ENCODE results near the gene CRYGD.

Gene CRYGD

DNA sequence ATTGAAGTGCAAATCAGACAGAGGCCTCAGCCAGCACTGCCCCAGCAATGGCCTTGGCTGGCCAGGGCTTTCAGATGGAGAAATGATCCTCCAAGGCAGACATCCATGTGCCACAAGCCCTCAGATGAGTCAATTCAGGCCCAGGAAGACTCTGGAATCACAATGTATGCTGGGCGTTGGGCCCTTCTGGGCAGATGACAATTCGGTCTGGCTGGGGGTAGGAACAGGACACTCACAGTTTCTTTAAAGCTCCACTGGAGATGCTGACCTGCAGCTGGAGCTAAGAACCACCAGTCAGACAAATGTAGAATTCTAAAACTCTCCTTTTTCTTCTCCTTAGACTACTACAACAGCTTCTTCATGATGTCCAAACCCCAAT, 12.4 kb upstream of the CRYGD start:
- Histone ChIP-seq H2BK120ac (ENCODE audit: low read depth, low read length) (no peak overlapping the region), H3K4me1 (ENCODE audit: control insufficient read depth, low read depth, low read length) (no peaks in the 10 kb centered on the region), H2BK15ac (replicated peaks; ENCODE audit: low read depth) (no peak overlapping the region), H2AK5ac (ENCODE audit: low read length) (no peak overlapping the region), H3K23ac (ENCODE audit: low read length) (no peak overlapping the region), H3K4me2 (ENCODE audit: low read length) (no peak overlapping the region), H3K27ac (ENCODE audit: low read depth, low read length) (no peak overlapping the region), H3K18ac (ENCODE audit: low read length) (no peak overlapping the region), H4K5ac (ENCODE audit: low read length) (no peak overlapping the region), H3K4ac (ENCODE audit: low read depth, low read length) (no peak overlapping the region), H3K9ac (ENCODE audit: low read length) (no peak overlapping the region), H3K79me1 (ENCODE audit: low read length) (no peaks in the 10 kb centered on the region), H3K4me3 (ENCODE audit: low read length) (no peak overlapping the region), H4K8ac (ENCODE audit: low read depth, low read length) (no peak overlapping the region), H3K56ac (ENCODE audit: low read length) (peak overlapping the region; percentile 27), H3K36me3 (ENCODE audit: control insufficient read depth, insufficient read depth, low read length) (no peaks in the 10 kb centered on the region), H3K27me3 (ENCODE audit: insufficient read depth, low read length, poor library complexity) (no peaks in the 10 kb centered on the region), H2BK5ac (ENCODE audit: low read length) (peak overlapping the region; percentile 15), H3K79me2 (ENCODE audit: control insufficient read depth, insufficient read depth, low read length) (no peaks in the 10 kb centered on the region)
- no peak for DNase-seq
- WGBS (ENCODE audit: extremely low coverage, insufficient coverage, low lambda C conversion rate), result no CpG with 5 or more reads among the region's 2 CpGs

DNA sequence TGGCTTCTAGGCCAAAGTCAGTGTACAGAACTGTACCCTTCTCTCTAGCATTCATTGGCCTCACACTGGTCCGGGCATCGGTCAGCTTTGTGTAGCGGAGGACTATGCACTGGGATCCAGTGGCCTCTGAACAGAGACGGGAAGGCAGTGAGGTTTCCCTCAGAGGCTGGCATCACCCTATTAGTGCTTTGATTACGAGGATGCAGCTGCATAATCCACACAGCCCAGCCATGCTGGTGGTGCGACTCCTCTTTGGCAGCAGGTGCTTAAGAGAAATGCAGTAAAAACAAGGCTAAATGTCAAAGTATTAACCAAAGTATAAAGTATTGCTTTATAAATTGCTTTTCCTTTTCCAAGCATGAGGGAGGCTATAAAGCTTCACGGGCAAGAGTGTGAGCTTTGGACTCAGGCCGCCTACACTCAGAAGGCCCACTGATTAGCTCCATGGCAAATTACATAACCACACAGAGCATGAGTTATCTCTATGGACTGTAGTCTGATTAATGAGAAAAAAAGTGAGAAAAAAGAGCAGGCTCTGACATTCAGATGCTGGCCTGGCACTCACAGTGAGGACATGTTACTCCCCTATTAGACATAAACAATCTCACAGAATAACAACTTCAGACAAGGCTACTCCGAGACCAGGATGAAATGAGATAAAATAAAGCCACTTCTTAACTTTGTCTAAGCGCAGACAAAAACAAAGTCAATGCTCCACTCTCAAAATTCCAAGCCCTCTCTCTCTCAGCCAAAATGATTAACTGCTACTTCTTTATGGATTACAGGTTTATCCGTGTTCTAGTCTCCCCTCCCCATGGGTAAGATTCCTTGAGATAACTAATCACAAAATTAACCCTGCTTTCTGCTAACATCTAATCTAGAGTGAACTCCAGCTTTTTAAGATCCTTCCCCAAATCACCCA, 11.7 kb upstream of the CRYGD start:
- no CpG with 5 or more reads among the region's 11 CpGs for WGBS (ENCODE audit: extremely low coverage, insufficient coverage, low lambda C conversion rate)
- H3K9ac ChIP-seq (ENCODE audit: low read length), result no peak overlapping the region
- no peak overlapping the region for H3K27ac ChIP-seq (ENCODE audit: low read depth, low read length)
- H3K79me1 ChIP-seq (ENCODE audit: low read length), result no peaks in the 10 kb centered on the region
- H3K4me1 ChIP-seq (ENCODE audit: control insufficient read depth, low read depth, low read length), result no peaks in the 10 kb centered on the region
- H3K36me3 ChIP-seq (ENCODE audit: control insufficient read depth, insufficient read depth, low read length), result no peaks in the 10 kb centered on the region
- no peak overlapping the region for H2AK5ac ChIP-seq (ENCODE audit: low read length)
- H2BK15ac ChIP-seq (replicated peaks; ENCODE audit: low read depth), result no peak overlapping the region
- H4K5ac ChIP-seq (ENCODE audit: low read length), result no peak overlapping the region
- H2BK120ac ChIP-seq (ENCODE audit: low read depth, low read length), result no peak overlapping the region
- no peak overlapping the region for H3K18ac ChIP-seq (ENCODE audit: low read length)
- H3K23ac ChIP-seq (ENCODE audit: low read length), result no peak overlapping the region
- no peaks in the 10 kb centered on the region for H3K79me2 ChIP-seq (ENCODE audit: control insufficient read depth, insufficient read depth, low read length)
- DNase-seq, result no peak
- H3K4me2 ChIP-seq (ENCODE audit: low read length), result no peak overlapping the region
- no peak overlapping the region for H3K4ac ChIP-seq (ENCODE audit: low read depth, low read length)
- H3K4me3 ChIP-seq (ENCODE audit: low read length), result no peak overlapping the region
- H3K27me3 ChIP-seq (ENCODE audit: insufficient read depth, low read length, poor library complexity), result no peaks in the 10 kb centered on the region
- H4K8ac ChIP-seq (ENCODE audit: low read depth, low read length), result no peak overlapping the region
- no peak overlapping the region for H3K56ac ChIP-seq (ENCODE audit: low read length)
- H2BK5ac ChIP-seq (ENCODE audit: low read length), result no peak overlapping the region

DNA sequence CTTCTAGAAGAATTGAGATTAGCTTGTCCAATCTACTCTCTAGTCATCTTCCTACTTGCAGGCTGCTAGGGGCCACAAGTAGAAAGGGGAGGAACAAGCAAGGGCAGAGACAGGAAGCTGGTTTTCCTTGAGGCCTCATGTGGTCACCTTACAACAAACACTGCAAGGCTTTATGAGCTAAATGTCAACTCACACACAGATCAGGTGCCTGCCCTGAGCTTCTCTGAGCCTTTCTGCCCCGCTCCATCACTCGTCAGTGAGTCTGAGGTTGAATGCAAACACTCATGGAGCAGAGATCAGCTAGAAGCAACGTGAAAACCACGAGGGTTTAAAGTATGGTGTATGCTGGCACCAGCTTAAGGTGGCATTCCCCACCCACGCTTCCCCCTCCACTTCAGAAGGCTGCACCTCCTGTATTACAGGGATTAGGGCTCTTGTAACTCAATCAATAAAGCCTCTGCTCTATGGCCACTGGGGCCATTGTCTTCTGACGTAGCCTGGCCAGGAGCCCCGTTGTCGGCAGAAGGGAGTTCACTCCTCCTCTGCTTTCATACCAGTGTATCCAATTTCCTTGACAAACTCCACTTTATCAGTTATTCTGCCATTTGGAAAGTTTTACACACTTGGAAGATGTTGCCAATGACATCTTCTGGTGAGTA, 10.7 kb upstream of the CRYGD start:
- no peak overlapping the region for H2AK5ac ChIP-seq (ENCODE audit: low read length)
- no peak overlapping the region for H3K4ac ChIP-seq (ENCODE audit: low read depth, low read length)
- no peak overlapping the region for H3K4me2 ChIP-seq (ENCODE audit: low read length)
- no peak overlapping the region for H3K9ac ChIP-seq (ENCODE audit: low read length)
- no peaks in the 10 kb centered on the region for H3K36me3 ChIP-seq (ENCODE audit: control insufficient read depth, insufficient read depth, low read length)
- H3K4me1 ChIP-seq (ENCODE audit: control insufficient read depth, low read depth, low read length), result no peaks in the 10 kb centered on the region
- no peak overlapping the region for H3K23ac ChIP-seq (ENCODE audit: low read length)
- H3K56ac ChIP-seq (ENCODE audit: low read length), result no peak overlapping the region
- H2BK5ac ChIP-seq (ENCODE audit: low read length), result no peak overlapping the region
- H3K27ac ChIP-seq (ENCODE audit: low read depth, low read length), result no peak overlapping the region
- no peak overlapping the region for H2BK15ac ChIP-seq (replicated peaks; ENCODE audit: low read depth)
- WGBS (ENCODE audit: extremely low coverage, insufficient coverage, low lambda C conversion rate), result no CpG with 5 or more reads among the region's 8 CpGs
- no peak for DNase-seq
- H4K8ac ChIP-seq (ENCODE audit: low read depth, low read length), result no peak overlapping the region
- H2BK120ac ChIP-seq (ENCODE audit: low read depth, low read length), result no peak overlapping the region
- no peaks in the 10 kb centered on the region for H3K27me3 ChIP-seq (ENCODE audit: insufficient read depth, low read length, poor library complexity)
- no peak overlapping the region for H4K5ac ChIP-seq (ENCODE audit: low read length)
- no peaks in the 10 kb centered on the region for H3K79me1 ChIP-seq (ENCODE audit: low read length)
- no peaks in the 10 kb centered on the region for H3K79me2 ChIP-seq (ENCODE audit: control insufficient read depth, insufficient read depth, low read length)
- no peak overlapping the region for H3K18ac ChIP-seq (ENCODE audit: low read length)
- H3K4me3 ChIP-seq (ENCODE audit: low read length), result no peak overlapping the region

- H3K4me1 ChIP-seq (ENCODE audit: control insufficient read depth, low read depth, low read length), result no peaks in the 10 kb centered on the region
- no peaks in the 10 kb centered on the region for H3K27me3 ChIP-seq (ENCODE audit: insufficient read depth, low read length, poor library complexity)
- no peak overlapping the region for H3K18ac ChIP-seq (ENCODE audit: low read length)
- H3K36me3 ChIP-seq (ENCODE audit: control insufficient read depth, insufficient read depth, low read length), result no peaks in the 10 kb centered on the region
- no peak overlapping the region for H2BK15ac ChIP-seq (replicated peaks; ENCODE audit: low read depth)
- no peaks in the 10 kb centered on the region for H3K79me1 ChIP-seq (ENCODE audit: low read length)
- no peak overlapping the region for H2AK5ac ChIP-seq (ENCODE audit: low read length)
- H3K56ac ChIP-seq (ENCODE audit: low read length), result no peak overlapping the region
- DNase-seq, result no peak
- no peak overlapping the region for H3K4ac ChIP-seq (ENCODE audit: low read depth, low read length)
- no peak overlapping the region for H3K4me2 ChIP-seq (ENCODE audit: low read length)
- no peak overlapping the region for H3K9ac ChIP-seq (ENCODE audit: low read length)
- H2BK5ac ChIP-seq (ENCODE audit: low read length), result no peak overlapping the region
- H3K79me2 ChIP-seq (ENCODE audit: control insufficient read depth, insufficient read depth, low read length), result no peaks in the 10 kb centered on the region
- H3K23ac ChIP-seq (ENCODE audit: low read length), result no peak overlapping the region
- H4K8ac ChIP-seq (ENCODE audit: low read depth, low read length), result no peak overlapping the region
- H3K27ac ChIP-seq (ENCODE audit: low read depth, low read length), result no peak overlapping the region
- no peak overlapping the region for H2BK120ac ChIP-seq (ENCODE audit: low read depth, low read length)
- no peak overlapping the region for H3K4me3 ChIP-seq (ENCODE audit: low read length)
- WGBS (ENCODE audit: extremely low coverage, insufficient coverage, low lambda C conversion rate), result no CpG with 5 or more reads among the region's 6 CpGs
- no peak overlapping the region for H4K5ac ChIP-seq (ENCODE audit: low read length)
Measured at GRCh38 chr2:208130712-208131110, 6.4 kb upstream of the CRYGD start.

GRCh38 chr2:208129744-208130711, 5.7 kb upstream of the CRYGD start, which contains the start of gene CRYGC:
Gene CRYGC, minus strand, starts transcription at chr2:208129828. Its CDS starts 36 bp downstream, at chr2:208129792.
- H3K4me1 ChIP-seq (ENCODE audit: control insufficient read depth, low read depth, low read length), result no peaks in the 10 kb centered on the region
- H3K79me2 ChIP-seq (ENCODE audit: control insufficient read depth, insufficient read depth, low read length), result no peaks in the 10 kb centered on the region
- no peaks in the 10 kb centered on the region for H3K79me1 ChIP-seq (ENCODE audit: low read length)
- H4K8ac ChIP-seq (ENCODE audit: low read depth, low read length), result no peak within 1 kb of the TSS
- no peak within 1 kb of the TSS for H3K4ac ChIP-seq (ENCODE audit: low read depth, low read length)
- no peak for DNase-seq
- no peak within 1 kb of the TSS for H4K5ac ChIP-seq (ENCODE audit: low read length)
- H3K4me3 ChIP-seq (ENCODE audit: low read length), result no peak within 1 kb of the TSS
- H2AK5ac ChIP-seq (ENCODE audit: low read length), result no peak within 1 kb of the TSS
- H3K27me3 ChIP-seq (ENCODE audit: insufficient read depth, low read length, poor library complexity), result no peaks in the 10 kb centered on the region
- H3K18ac ChIP-seq (ENCODE audit: low read length), result peak within 1 kb of the TSS; percentile 7
- H3K9ac ChIP-seq (ENCODE audit: low read length), result no peak within 1 kb of the TSS
- no peak within 1 kb of the TSS for H3K56ac ChIP-seq (ENCODE audit: low read length)
- no peak within 1 kb of the TSS for H2BK5ac ChIP-seq (ENCODE audit: low read length)
- H3K36me3 ChIP-seq (ENCODE audit: control insufficient read depth, insufficient read depth, low read length), result no peaks in the 10 kb centered on the region
- H3K27ac ChIP-seq (ENCODE audit: low read depth, low read length), result no peak within 1 kb of the TSS
- no peak within 1 kb of the TSS for H2BK15ac ChIP-seq (replicated peaks; ENCODE audit: low read depth)
- H3K4me2 ChIP-seq (ENCODE audit: low read length), result no peak within 1 kb of the TSS
- H2BK120ac ChIP-seq (ENCODE audit: low read depth, low read length), result no peak within 1 kb of the TSS
- no peak within 1 kb of the TSS for H3K23ac ChIP-seq (ENCODE audit: low read length)
- no CpG with 5 or more reads among the region's 19 CpGs for WGBS (ENCODE audit: extremely low coverage, insufficient coverage, low lambda C conversion rate)
